GM23248 (cell line): ENCODE data around the gene ATAD3A. TPM values are rescaled to one million over a fixed set of nuclear protein-coding genes. Genes with fewer than 3 reads are reported as not detected.

Experiments
- DNase-seq: peaks from one replicate; pipeline ENCODE4 v3.0.0-alpha.2; 2015
- H2AFZ ChIP-seq: fragments of 200-600 bp; sonication (generic); 2 replicates; pipeline ENCODE4 v1.6.1; 2016; ENCODE audit warnings: antibody characterized with exemption
- H3F3A ChIP-seq: fragments of 200-600 bp; sonication (generic); 2 replicates; pipeline ENCODE4 v1.6.1; 2016; ENCODE audit warnings: mild to moderate bottlenecking, antibody characterized with exemption, mixed run types; ENCODE audit not compliant: insufficient read depth
- H3K27ac ChIP-seq: fragments of 200-600 bp; sonication (generic); 2 replicates; pipeline ENCODE4 v1.5.1; 2016; ENCODE audit warnings: mild to moderate bottlenecking
- H3K27me3 ChIP-seq: fragments of 200-600 bp; sonication (generic); replicated peaks from 2 replicates; pipeline ENCODE4 v1.6.1; 2016; ENCODE audit warnings: mild to moderate bottlenecking; ENCODE audit not compliant: insufficient read depth
- H3K36me3 ChIP-seq: fragments of 200-600 bp; sonication (generic); 2 replicates; pipeline ENCODE4 v1.6.1; 2016; ENCODE audit warnings: low read depth, mild to moderate bottlenecking
- H3K4me1 ChIP-seq: fragments of 200-600 bp; sonication (generic); 2 replicates; pipeline ENCODE4 v1.6.1; 2016; ENCODE audit warnings: mild to moderate bottlenecking; ENCODE audit not compliant: insufficient read depth
- H3K4me2 ChIP-seq: fragments of 200-600 bp; sonication (generic); one replicate; pipeline ENCODE4 v1.6.1; 2016; ENCODE audit warnings: mild to moderate bottlenecking; ENCODE audit not compliant: unreplicated experiment
- H3K4me3 ChIP-seq: fragments of 200-600 bp; sonication (generic); 2 replicates; pipeline ENCODE4 v1.5.1; 2016; ENCODE audit warnings: mild to moderate bottlenecking
- H3K79me2 ChIP-seq: fragments of 200-600 bp; sonication (generic); 2 replicates; pipeline ENCODE4 v1.6.1; 2016; ENCODE audit warnings: mild to moderate bottlenecking; ENCODE audit not compliant: insufficient read depth
- H3K9ac ChIP-seq: fragments of 200-600 bp; sonication (generic); 2 replicates; pipeline ENCODE4 v1.6.1; 2016; ENCODE audit warnings: mild to moderate bottlenecking
- H3K9me2 ChIP-seq: fragments of 200-600 bp; sonication (generic); 2 replicates; pipeline ENCODE4 v1.6.1; 2016; ENCODE audit warnings: mixed run types, mild to moderate bottlenecking, moderate library complexity; ENCODE audit not compliant: insufficient read depth
- H3K9me3 ChIP-seq: fragments of 200-600 bp; sonication (generic); one replicate; pipeline ENCODE4 v1.6.1; 2017; ENCODE audit warnings: low read depth
- H4K20me1 ChIP-seq: fragments of 200-600 bp; sonication (generic); 2 replicates; pipeline ENCODE4 v1.6.0; 2016; ENCODE audit not compliant: insufficient read depth
- EZH2 ChIP-seq: fragments of 200-600 bp; sonication (generic); IDR thresholded peaks from 2 replicates; pipeline ENCODE4 v1.6.1; 2018; ENCODE audit warnings: antibody characterized with exemption, mild to moderate bottlenecking; ENCODE audit not compliant: insufficient read depth, poor library complexity, severe bottlenecking
- EZH2phosphoT487 ChIP-seq: fragments of 200-600 bp; sonication (generic); IDR thresholded peaks from 2 replicates; pipeline ENCODE4 v1.6.1; 2018; ENCODE audit warnings: antibody characterized with exemption, moderate library complexity, mild to moderate bottlenecking, low read depth; ENCODE audit not compliant: insufficient read depth
- WGBS, 2 experiments: methylation state at CpG; one replicate each; pipeline ENCODE4 v1.1.6; 2015 to 2017; ENCODE audit warnings: low lambda C conversion rate in 2 of 2, low coverage in 1 of 2; ENCODE audit errors: missing lambda C conversion rate in 2 of 2; 5-methylcytosine and 5-hydroxymethylcytosine counted together
- in situ Hi-C: fragments of 300-500 bp; cut with MboI; formaldehyde crosslinking; loops from 2 replicates; pipeline ENCODE4 v1.15.0; 2020
- polyA plus RNA-seq: library from polyadenylated mRNA; unstranded; fragments of >200 nt; fragmentation: Nextera tagmentation; extraction: Ambion mirVana; gene quantifications from 2 replicates; pipeline ENCODE4 v1.2.1, GENCODE V29; 2016
- total RNA-seq: library from RNA; depleted of rRNA; stranded (reverse); fragments of >200 nt; shearing (Covaris generic); gene quantifications from 2 replicates; pipeline ENCODE4 v1.2.3, GENCODE V29; 2014

ATAD3A gene
- total and polyA plus RNA-seq, 2 experiments from 2014 or later: 42.8 to 45.8 TPM

- in situ Hi-C loops: no loop called here
- no peaks in the 10 kb centered on the region for H4K20me1 ChIP-seq
- H3K36me3 ChIP-seq: 0 out of 2 replicates have a peak, but pooled peaks cover 4% of the 10 kb centered on the region
- DNase-seq: no peak
- H3K79me2 ChIP-seq: peaks cover 26% of the 10 kb centered on the region
- H3K9me2 ChIP-seq: no peaks in the 10 kb centered on the region
- H3K4me1 ChIP-seq: no peaks in the 10 kb centered on the region
- H3K27me3 ChIP-seq: no peaks in the 10 kb centered on the region
- H3K9me3 ChIP-seq: no peaks in the 10 kb centered on the region
- peaks cover 12% of the 10 kb centered on the region; the same call in 1 of the 2 replicates for H3F3A ChIP-seq
- H3K4me2 ChIP-seq: no peak overlapping the region
- no peak overlapping the region for H3K9ac ChIP-seq
- no peak overlapping the region for H3K27ac ChIP-seq
- TF ChIP-seq EZH2 (no peak), EZH2phosphoT487 (no peak)
- H3K4me3 ChIP-seq: no peak overlapping the region
- WGBS, 2 experiments: 94 to 96% methylated on average over 32 to 64 of the region's 66 CpGs
- H2AFZ ChIP-seq: no peak overlapping the region
Observed at GRCh38 chr1:1535201-1536018, 23.4 kb downstream of the ATAD3A start.

- no peak overlapping the region for H3K4me2 ChIP-seq
- DNase-seq: no peak
- no peak overlapping the region for H3K27ac ChIP-seq
- no peak overlapping the region for H2AFZ ChIP-seq
- no peak overlapping the region for H3K9ac ChIP-seq
- H3K27me3 ChIP-seq: no peaks in the 10 kb centered on the region
- H3K9me2 ChIP-seq: no peaks in the 10 kb centered on the region
- 84 to 87% methylated on average over 36 to 48 of the region's 48 CpGs for WGBS, 2 experiments
- TF ChIP-seq EZH2phosphoT487 (no peak), EZH2 (no peak)
- H3K36me3 ChIP-seq: no peaks in the 10 kb centered on the region
- H3K4me1 ChIP-seq: no peaks in the 10 kb centered on the region
- no peaks in the 10 kb centered on the region for H3K9me3 ChIP-seq
- H3K79me2 ChIP-seq: peaks cover 21% of the 10 kb centered on the region
- H4K20me1 ChIP-seq: no peaks in the 10 kb centered on the region
- in situ Hi-C loops: no loop called here
- H3F3A ChIP-seq: peaks cover 6% of the 10 kb centered on the region; the same call in 1 of the 2 replicates
- no peak overlapping the region for H3K4me3 ChIP-seq
Observed at GRCh38 chr1:1536019-1536937, 24.3 kb downstream of the ATAD3A start.

- Histone ChIP-seq H3K79me2 (peaks cover 20% of the 10 kb centered on the region), H3K9me2 (no peaks in the 10 kb centered on the region), H3K4me3 (no peak overlapping the region), H3K4me2 (no peak overlapping the region), H3K27me3 (no peaks in the 10 kb centered on the region), H3K9me3 (no peaks in the 10 kb centered on the region), H3K4me1 (no peaks in the 10 kb centered on the region), H4K20me1 (no peaks in the 10 kb centered on the region), H2AFZ (no peak overlapping the region), H3K9ac (no peak overlapping the region), H3K27ac (no peak overlapping the region), H3K36me3 (no peaks in the 10 kb centered on the region), H3F3A (peaks cover 6% of the 10 kb centered on the region; the same call in 1 of the 2 replicates)
- 93 to 94% methylated on average over 15 of the region's 15 CpGs for WGBS, 2 experiments
- no peak for DNase-seq
- no peak for TF ChIP-seq EZH2
- no peak for TF ChIP-seq EZH2phosphoT487
- in situ Hi-C loops: no loop called here
Observed at GRCh38 chr1:1536938-1537546, 25.1 kb downstream of the ATAD3A start.

GRCh38 chr1:1537626-1538250 is 25.8 kb downstream of the ATAD3A start:
- Histone ChIP-seq H3K4me3 (no peak overlapping the region), H3K79me2 (peaks cover 20% of the 10 kb centered on the region), H3K9me2 (no peaks in the 10 kb centered on the region), H3F3A (peaks cover 5% of the 10 kb centered on the region; the same call in 1 of the 2 replicates), H3K9me3 (no peaks in the 10 kb centered on the region), H4K20me1 (no peaks in the 10 kb centered on the region), H3K4me1 (no peaks in the 10 kb centered on the region), H3K9ac (no peak overlapping the region), H3K27me3 (no peaks in the 10 kb centered on the region), H3K27ac (no peak overlapping the region), H2AFZ (no peak overlapping the region), H3K4me2 (no peak overlapping the region), H3K36me3 (no peaks in the 10 kb centered on the region)
- WGBS, 2 experiments: 90 to 93% methylated on average over 31 to 32 of the region's 32 CpGs
- TF ChIP-seq EZH2: no peak
- TF ChIP-seq EZH2phosphoT487: no peak
- in situ Hi-C loops: no loop called here
- DNase-seq: no peak
